Stimulated activated naive CD8-positive, alpha-beta T cell treated with anti-CD3 and anti-CD28 coated beads, Interleukin-15, Interleukin-2, amounts not matched to agents 100 ng/mL and 50 ng/mL, for 24 hours (primary cell): ENCODE measurements around the gene RAPH1.
"Not testable (repeated sequence)": the region's sequence is repeated elsewhere in the genome, so short reads cannot be mapped to it uniquely, and the experiment has no call there.

Experiments
- H3K27ac Mint-ChIP-seq: one replicate; pipeline ENCODE4 v1.8.0; 2021; ENCODE audit warnings: mild to moderate bottlenecking, mixed read lengths
- H3K27me3 Mint-ChIP-seq: one replicate; pipeline ENCODE4 v1.8.0; 2021; ENCODE audit warnings: mixed read lengths
- H3K36me3 Mint-ChIP-seq: one replicate; pipeline ENCODE4 v1.8.0; 2021; ENCODE audit warnings: low read depth, mixed read lengths
- H3K4me1 Mint-ChIP-seq: one replicate; pipeline ENCODE4 v1.8.0; 2021; ENCODE audit warnings: low read depth, mixed read lengths
- H3K4me3 Mint-ChIP-seq: one replicate; pipeline ENCODE4 v1.8.0; 2021; ENCODE audit warnings: mild to moderate bottlenecking, mixed read lengths
- H3K9me3 Mint-ChIP-seq: one replicate; pipeline ENCODE4 v1.8.0; 2021; ENCODE audit warnings: mixed read lengths

RAPH1 gene

GRCh38 chr2:203444738-203445137 is 90.4 kb downstream of the RAPH1 start:
- H3K27ac Mint-ChIP-seq = no peak overlapping the region

GRCh38 chr2:203442463-203442862 is 92.6 kb downstream of the RAPH1 start:
- Mint-ChIP-seq H3K4me3 (no peak overlapping the region), H3K27me3 (no peaks in the 10 kb centered on the region), H3K9me3 (no peaks in the 10 kb centered on the region), H3K36me3 (peaks cover 4% of the 10 kb centered on the region), H3K4me1 (peaks cover 7% of the 10 kb centered on the region), H3K27ac (no peak overlapping the region)

More at GRCh38 chr2:203444738-203445137, 90.4 kb downstream of the RAPH1 start:
- no peaks in the 10 kb centered on the region for H3K27me3 Mint-ChIP-seq
- peaks cover 8% of the 10 kb centered on the region for H3K36me3 Mint-ChIP-seq
- no peak overlapping the region for H3K4me3 Mint-ChIP-seq
- peaks cover 7% of the 10 kb centered on the region for H3K4me1 Mint-ChIP-seq
- no peaks in the 10 kb centered on the region for H3K9me3 Mint-ChIP-seq

GRCh38 chr2:203441463-203441862 is 93.6 kb downstream of the RAPH1 start:
- Mint-ChIP-seq H3K36me3 (peaks cover 4% of the 10 kb centered on the region), H3K27me3 (no peaks in the 10 kb centered on the region), H3K4me1 (peaks cover 6% of the 10 kb centered on the region), H3K27ac (no peak overlapping the region), H3K9me3 (no peaks in the 10 kb centered on the region), H3K4me3 (no peak overlapping the region)

- Mint-ChIP-seq H3K27ac (no peak overlapping the region), H3K9me3 (no peaks in the 10 kb centered on the region), H3K4me3 (no peak overlapping the region), H3K27me3 (no peaks in the 10 kb centered on the region), H3K36me3 (peaks cover 4% of the 10 kb centered on the region), H3K4me1 (no peaks in the 10 kb centered on the region)
Measured at GRCh38 chr2:203440671-203441070, 94.4 kb downstream of the RAPH1 start.

GRCh38 chr2:203438528-203438927 is 96.6 kb downstream of the RAPH1 start:
- H3K27me3 Mint-ChIP-seq = no peaks in the 10 kb centered on the region
- no peaks in the 10 kb centered on the region for H3K36me3 Mint-ChIP-seq
- H3K4me1 Mint-ChIP-seq = no peaks in the 10 kb centered on the region
- H3K27ac Mint-ChIP-seq = no peak overlapping the region
- no peak overlapping the region for H3K4me3 Mint-ChIP-seq
- no peaks in the 10 kb centered on the region for H3K9me3 Mint-ChIP-seq

GRCh38 chr2:203437511-203437910 is 97.6 kb downstream of the RAPH1 start:
- no peaks in the 10 kb centered on the region for H3K4me1 Mint-ChIP-seq
- H3K27ac Mint-ChIP-seq = no peak overlapping the region
- no peaks in the 10 kb centered on the region for H3K9me3 Mint-ChIP-seq
- H3K36me3 Mint-ChIP-seq = no peaks in the 10 kb centered on the region
- no peaks in the 10 kb centered on the region for H3K27me3 Mint-ChIP-seq
- no peak overlapping the region for H3K4me3 Mint-ChIP-seq

GRCh38 chr2:203436496-203436895 is 98.6 kb downstream of the RAPH1 start:
- H3K27ac Mint-ChIP-seq = no peak overlapping the region
- no peaks in the 10 kb centered on the region for H3K9me3 Mint-ChIP-seq
- no peaks in the 10 kb centered on the region for H3K36me3 Mint-ChIP-seq
- no peaks in the 10 kb centered on the region for H3K27me3 Mint-ChIP-seq
- H3K4me3 Mint-ChIP-seq = no peak overlapping the region
- H3K4me1 Mint-ChIP-seq = no peaks in the 10 kb centered on the region

GRCh38 chr2:203432811-203433210 is 102.3 kb downstream of the RAPH1 start:
- H3K36me3 Mint-ChIP-seq = peaks cover 13% of the 10 kb centered on the region
- H3K9me3 Mint-ChIP-seq = no peaks in the 10 kb centered on the region
- H3K27ac Mint-ChIP-seq = no peak overlapping the region
- no peak overlapping the region for H3K4me3 Mint-ChIP-seq
- H3K4me1 Mint-ChIP-seq = no peaks in the 10 kb centered on the region
- no peaks in the 10 kb centered on the region for H3K27me3 Mint-ChIP-seq

- H3K4me1 Mint-ChIP-seq = no peaks in the 10 kb centered on the region
- peaks cover 24% of the 10 kb centered on the region for H3K36me3 Mint-ChIP-seq
- H3K27ac Mint-ChIP-seq = no peak overlapping the region
- no peaks in the 10 kb centered on the region for H3K27me3 Mint-ChIP-seq
- no peak overlapping the region for H3K4me3 Mint-ChIP-seq
- no peaks in the 10 kb centered on the region for H3K9me3 Mint-ChIP-seq
Measured at GRCh38 chr2:203431391-203432185, 103.5 kb downstream of the RAPH1 start.

GRCh38 chr2:203429643-203430042 is 105.5 kb downstream of the RAPH1 start:
- not testable (repeated sequence) for H3K9me3 Mint-ChIP-seq
- peaks cover 28% of the 10 kb centered on the region for H3K36me3 Mint-ChIP-seq

GRCh38 chr2:203427061-203427460 is 108.0 kb downstream of the RAPH1 start:
- Mint-ChIP-seq H3K4me3 (no peak overlapping the region), H3K4me1 (no peaks in the 10 kb centered on the region), H3K27me3 (no peaks in the 10 kb centered on the region), H3K27ac (no peak overlapping the region), H3K36me3 (peaks cover 46% of the 10 kb centered on the region), H3K9me3 (no peaks in the 10 kb centered on the region)

More at GRCh38 chr2:203429643-203430042, 105.5 kb downstream of the RAPH1 start:
- not testable (repeated sequence) for H3K4me1 Mint-ChIP-seq, H3K27me3 Mint-ChIP-seq, H3K27ac Mint-ChIP-seq, H3K4me3 Mint-ChIP-seq

- no peaks in the 10 kb centered on the region for H3K4me1 Mint-ChIP-seq
- no peak overlapping the region for H3K4me3 Mint-ChIP-seq
- H3K27ac Mint-ChIP-seq = no peak overlapping the region
- no peaks in the 10 kb centered on the region for H3K27me3 Mint-ChIP-seq
- peaks cover 57% of the 10 kb centered on the region for H3K36me3 Mint-ChIP-seq
- peaks cover 11% of the 10 kb centered on the region for H3K9me3 Mint-ChIP-seq
Measured at GRCh38 chr2:203418271-203418670, 116.8 kb downstream of the RAPH1 start.

GRCh38 chr2:203413796-203414195 is 121.3 kb downstream of the RAPH1 start:
- Mint-ChIP-seq H3K4me1 (no peaks in the 10 kb centered on the region), H3K27me3 (no peaks in the 10 kb centered on the region), H3K27ac (no peak overlapping the region), H3K9me3 (peaks cover 11% of the 10 kb centered on the region), H3K36me3 (peaks cover 61% of the 10 kb centered on the region), H3K4me3 (no peak overlapping the region)

- H3K4me1 Mint-ChIP-seq = no peaks in the 10 kb centered on the region
- peaks cover 2% of the 10 kb centered on the region for H3K9me3 Mint-ChIP-seq
- H3K27me3 Mint-ChIP-seq = no peaks in the 10 kb centered on the region
- H3K4me3 Mint-ChIP-seq = no peak overlapping the region
- H3K27ac Mint-ChIP-seq = no peak overlapping the region
- peaks cover 57% of the 10 kb centered on the region for H3K36me3 Mint-ChIP-seq
Measured at GRCh38 chr2:203412546-203413331, 122.4 kb downstream of the RAPH1 start.

GRCh38 chr2:203407496-203407895 is 127.6 kb downstream of the RAPH1 start:
- Mint-ChIP-seq H3K4me3 (no peak overlapping the region), H3K4me1 (no peaks in the 10 kb centered on the region), H3K36me3 (peaks cover 69% of the 10 kb centered on the region), H3K27me3 (no peaks in the 10 kb centered on the region), H3K9me3 (no peaks in the 10 kb centered on the region), H3K27ac (peak overlapping the region; percentile 34)
